GM23338 (cell line): ENCODE data around the gene PIN1. TPM values are rescaled to one million over a fixed set of nuclear protein-coding genes. Genes with fewer than 3 reads are reported as not detected.

Experiments
- ATAC-seq: fragments of 200-7000 bp; cut with Tn5 transposase; 3 replicates; pipeline ENCODE4 v1.9.1; 2020
- DNase-seq: peaks from one replicate; pipeline ENCODE4 v3.0.0-alpha.2; 2015; ENCODE audit warnings: low spot score
- H2AFZ ChIP-seq: fragments of 200-600 bp; sonication (generic); 2 replicates; pipeline ENCODE4 v1.8.0; 2016; ENCODE audit warnings: antibody characterized with exemption, mild to moderate bottlenecking, moderate library complexity
- H3F3A ChIP-seq: fragments of 200-600 bp; sonication (generic); replicated peaks from 2 replicates; pipeline ENCODE4 v1.8.0; 2017; ENCODE audit warnings: antibody characterized with exemption, mixed run types, low read depth
- H3K27ac ChIP-seq: fragments of 200-600 bp; sonication (generic); 2 replicates; pipeline ENCODE4 v1.6.1; 2016; ENCODE audit warnings: low read depth
- H3K27me3 ChIP-seq: fragments of 200-600 bp; sonication (generic); 2 replicates; pipeline ENCODE4 v1.8.0; 2016; ENCODE audit warnings: mild to moderate bottlenecking, mixed run types, moderate library complexity; ENCODE audit not compliant: insufficient read depth
- H3K36me3 ChIP-seq: fragments of 200-600 bp; sonication (generic); 2 replicates; pipeline ENCODE4 v1.8.0; 2016; ENCODE audit warnings: mild to moderate bottlenecking; ENCODE audit not compliant: insufficient read depth
- H3K4me1 ChIP-seq: fragments of 200-600 bp; sonication (generic); 2 replicates; pipeline ENCODE4 v1.8.0; 2016; ENCODE audit warnings: mild to moderate bottlenecking, moderate library complexity; ENCODE audit not compliant: insufficient read depth
- H3K4me2 ChIP-seq: fragments of 200-600 bp; sonication (generic); 2 replicates; pipeline ENCODE4 v1.7.1; 2017; ENCODE audit warnings: mixed run types
- H3K4me3 ChIP-seq: fragments of 200-600 bp; sonication (generic); 2 replicates; pipeline ENCODE4 v1.6.1; 2016; ENCODE audit warnings: mixed run types
- H3K79me2 ChIP-seq: fragments of 200-600 bp; sonication (generic); replicated peaks from 2 replicates; pipeline ENCODE4 v1.8.0; 2017; ENCODE audit warnings: mild to moderate bottlenecking; ENCODE audit not compliant: insufficient read depth
- H3K9me2 ChIP-seq: fragments of 200-600 bp; sonication (generic); 2 replicates; pipeline ENCODE4 v1.8.0; 2017; ENCODE audit not compliant: insufficient read depth
- H4K20me1 ChIP-seq: fragments of 200-600 bp; sonication (generic); replicated peaks from 2 replicates; pipeline ENCODE4 v1.8.0; 2017; ENCODE audit warnings: mild to moderate bottlenecking; ENCODE audit not compliant: insufficient read depth
- H3K27ac Mint-ChIP-seq: 2 replicates; pipeline ENCODE4 v1.8.0; 2020; ENCODE audit warnings: inconsistent platforms, mild to moderate bottlenecking, moderate library complexity, mixed read lengths
- H3K27me3 Mint-ChIP-seq: 3 replicates; pipeline ENCODE4 v1.8.0; 2022; ENCODE audit warnings: low read depth, mild to moderate bottlenecking, moderate library complexity, mixed read lengths, inconsistent platforms; ENCODE audit not compliant: insufficient read depth, poor library complexity
- H3K36me3 Mint-ChIP-seq: 3 replicates; pipeline ENCODE4 v1.8.0; 2021; ENCODE audit warnings: low read depth, mild to moderate bottlenecking, inconsistent platforms, moderate library complexity, mixed read lengths
- H3K4me1 Mint-ChIP-seq: 3 replicates; pipeline ENCODE4 v1.8.0; 2020; ENCODE audit warnings: mild to moderate bottlenecking, inconsistent platforms, mixed read lengths
- H3K4me3 Mint-ChIP-seq: 3 replicates; pipeline ENCODE4 v1.8.0; 2021; ENCODE audit warnings: moderate library complexity, mild to moderate bottlenecking, inconsistent platforms, mixed read lengths
- H3K9me3 Mint-ChIP-seq: 3 replicates; pipeline ENCODE4 v1.8.0; 2020; ENCODE audit warnings: moderate library complexity, mild to moderate bottlenecking, inconsistent platforms, mixed read lengths
- CREB1 ChIP-seq: fragments of 250-450 bp; sonication (Bioruptor Pico); IDR thresholded peaks from 2 replicates; pipeline ENCODE4 v1.5.0; 2020; ENCODE audit warnings: low read depth, mild to moderate bottlenecking, moderate library complexity
- CTCF ChIP-seq, 2 experiments: fragments of 200-600 bp in 1 of 2; sonication (generic) in 1 of 2; conservative IDR thresholded peaks; 2 replicates each; pipeline versions ENCODE4 v1.5.1 to v1.6.1; 2016 to 2017; ENCODE audit warnings: antibody characterized with exemption in 2 of 2, low read depth in 2 of 2, mild to moderate bottlenecking in 2 of 2, moderate library complexity in 1 of 2
- ETS1 ChIP-seq: IDR thresholded peaks from 2 replicates; pipeline ENCODE4 v1.6.1; 2016; ENCODE audit warnings: antibody characterized with exemption
- EZH2 ChIP-seq: fragments of 200-600 bp; sonication (generic); IDR thresholded peaks from one replicate; pipeline ENCODE4 v1.8.0; 2017; ENCODE audit warnings: antibody characterized with exemption, mild to moderate bottlenecking, low read depth; ENCODE audit not compliant: unreplicated experiment
- EZH2phosphoT487 ChIP-seq: fragments of 200-600 bp; sonication (generic); IDR thresholded peaks from one replicate; pipeline ENCODE4 v1.8.1; 2018; ENCODE audit warnings: antibody characterized with exemption; ENCODE audit not compliant: unreplicated experiment
- JUNB ChIP-seq: IDR thresholded peaks from one replicate; pipeline ENCODE4 v1.6.1; 2016; ENCODE audit warnings: antibody characterized with exemption; ENCODE audit not compliant: unreplicated experiment
- NANOG ChIP-seq: IDR thresholded peaks from 2 replicates; pipeline ENCODE4 v1.6.1; 2016; ENCODE audit warnings: antibody characterized with exemption, borderline replicate concordance
- POLR2AphosphoS5 ChIP-seq: IDR thresholded peaks from 2 replicates; pipeline ENCODE4 v1.6.1; 2016; ENCODE audit warnings: antibody characterized with exemption, low read depth
- REST ChIP-seq: IDR thresholded peaks from one replicate; pipeline ENCODE4 v1.6.1; 2018; ENCODE audit warnings: antibody characterized with exemption; ENCODE audit not compliant: unreplicated experiment
- STAT1 ChIP-seq: IDR thresholded peaks from one replicate; pipeline ENCODE4 v1.6.1; 2016; ENCODE audit warnings: antibody characterized with exemption; ENCODE audit not compliant: unreplicated experiment
- ZNF114 ChIP-seq: fragments of 250-450 bp; sonication (Bioruptor Pico); IDR thresholded peaks from 2 replicates; pipeline ENCODE4 v1.5.0; 2020; ENCODE audit warnings: mild to moderate bottlenecking, moderate library complexity
- ZNF331 ChIP-seq: fragments of 250-450 bp; sonication (Bioruptor Pico); IDR thresholded peaks from 2 replicates; pipeline ENCODE4 v1.5.0; 2020; ENCODE audit warnings: low read depth, mild to moderate bottlenecking, moderate library complexity
- ZNF462 ChIP-seq: fragments of 250-450 bp; sonication (Bioruptor Pico); IDR thresholded peaks from 2 replicates; pipeline ENCODE4 v1.5.0; 2020; ENCODE audit warnings: mild to moderate bottlenecking, moderate library complexity
- polyA plus RNA-seq: library from polyadenylated mRNA; unstranded; fragments of >200 nt; fragmentation: Nextera tagmentation; extraction: Ambion mirVana; gene quantifications from 2 replicates; pipeline ENCODE4 v1.2.1, GENCODE V29; 2016
- total RNA-seq: library from RNA; depleted of rRNA; stranded (reverse); fragments of >200 nt; shearing (Covaris generic); gene quantifications from 2 replicates; pipeline ENCODE4 v1.2.3, GENCODE V29; 2014

The PIN1 gene
- total and polyA plus RNA-seq, 2 experiments from 2014 or later = 127 TPM

GRCh38 chr19:9857920-9858746 is 23.0 kb downstream of the PIN1 start:
- H3K36me3 Mint-ChIP-seq = peaks cover 36% of the 10 kb centered on the region; the same call in 2 of the 3 replicates
- Histone ChIP-seq H3K4me3 (no peak overlapping the region), H3K9me2 (no peaks in the 10 kb centered on the region), H3K4me2 (no peak overlapping the region), H4K20me1 (peaks cover 12% of the 10 kb centered on the region; the same call in 1 of the 2 replicates), H3K36me3 (no peaks in the 10 kb centered on the region; the same call in 1 of the 2 replicates), H3K4me1 (no peaks in the 10 kb centered on the region), H3K79me2 (no peaks in the 10 kb centered on the region), H2AFZ (no peak overlapping the region), H3K27me3 (no peaks in the 10 kb centered on the region), H3K27ac (no peak overlapping the region), H3F3A (no peaks in the 10 kb centered on the region)
- DNase-seq = no peak
- no peak overlapping the region for H3K27ac Mint-ChIP-seq
- ATAC-seq = no peak
- TF ChIP-seq NANOG (no peak), EZH2phosphoT487 (no peak), ETS1 (no peak), JUNB (no peak), ZNF114 (CRISPR knock-in tag) (no peak), ZNF462 (no peak), CREB1 (CRISPR knock-in tag) (no peak), ZNF331 (CRISPR knock-in tag) (no peak), STAT1 (no peak), POLR2AphosphoS5 (no peak), EZH2 (no peak), CTCF (conservative IDR thresholded peaks at IDR 0.05; ENCODE audit: low read depth in 2 of 2) (no peak), REST (no peak)
- no peak overlapping the region for H3K4me3 Mint-ChIP-seq
- no peaks in the 10 kb centered on the region for H3K4me1 Mint-ChIP-seq
- peaks cover 11% of the 10 kb centered on the region for H3K27me3 Mint-ChIP-seq
- H3K9me3 Mint-ChIP-seq = no peaks in the 10 kb centered on the region
